Breast epithelium (tissue), 4 donors: Measurements from ENCODE around the gene MACROH2A1. TPM values are rescaled to one million over a fixed set of nuclear protein-coding genes. Genes with fewer than 3 reads are reported as not detected.
"Not testable (repeated sequence)": the region's sequence is repeated elsewhere in the genome, so short reads cannot be mapped to it uniquely, and the experiment has no call there.

Source experiments
- DNase-seq, 2 donors: peaks; one replicate each; pipeline ENCODE4 v3.0.0-alpha.2; 2019; ENCODE audit warnings: low spot score in 2 of 2
- H3K27ac ChIP-seq, 2 donors: fragments of 200-600 bp; sonication (generic) in 1 of 2; one replicate each; pipeline ENCODE4 v1.5.1; 2016 to 2019; ENCODE audit warnings: mild to moderate bottlenecking in 1 of 2
- H3K27me3 ChIP-seq, 2 donors: fragments of 200-600 bp; sonication (generic) in 1 of 2; one replicate each; pipeline versions ENCODE4 v1.5.1 to v1.6.0; 2017 to 2019; ENCODE audit warnings: control low read depth in 1 of 2, mild to moderate bottlenecking in 1 of 2
- H3K36me3 ChIP-seq: fragments of 200-600 bp; one replicate; pipeline ENCODE4 v1.5.1; 2019
- H3K4me1 ChIP-seq, 2 donors: fragments of 200-600 bp; sonication (generic); one replicate each; pipeline ENCODE4 v1.5.1; 2016 to 2019; ENCODE audit warnings: control low read depth in 1 of 2
- H3K4me3 ChIP-seq, 3 donors: fragments of 200-600 bp; sonication (generic); 1 replicate in 2 of 3; 2 replicates in 1 of 3; pipeline ENCODE4 v1.5.1; 2016 to 2019; ENCODE audit warnings: mild to moderate bottlenecking in 3 of 3, moderate library complexity in 2 of 3
- H3K9me3 ChIP-seq, 2 donors: fragments of 200-600 bp; sonication (generic) in 1 of 2; one replicate each; pipeline ENCODE4 v1.5.1; 2016 to 2019; ENCODE audit warnings: control low read depth in 1 of 2
- POLR2A ChIP-seq: fragments of 450-650 bp; IDR thresholded peaks from one replicate; pipeline ENCODE4 v1.6.1; 2016; ENCODE audit warnings: antibody characterized with exemption, mild to moderate bottlenecking, moderate library complexity
- POLR2AphosphoS5 ChIP-seq, 3 donors: sonication (generic); formaldehyde crosslinking; IDR thresholded peaks; one replicate each; pipeline ENCODE4 v1.6.1; 2017; ENCODE audit warnings: antibody characterized with exemption in 3 of 3
- intact Hi-C: fragments of 100-400 bp; cut with DNase I; formaldehyde crosslinking; loops from one replicate; pipeline ENCODE4 v1.15.1; 2023; ENCODE audit warnings: low total_unique reads
- total RNA-seq, 3 donors: library from RNA; depleted of rRNA; stranded (reverse); fragments of >200 nt; gene quantifications; one replicate each; pipeline ENCODE4 v1.1.0, GENCODE V29; 2016
- TF ChIP-seq, protein P1 (sequence below), 3 donors: fragments of 450-650 bp; IDR thresholded peaks; one replicate each; pipeline ENCODE4 v1.5.1; 2016 to 2017; ENCODE audit warnings: antibody characterized with exemption in 3 of 3, mild to moderate bottlenecking in 3 of 3, moderate library complexity in 3 of 3

Gene MACROH2A1
- total RNA-seq, 3 donors from 2014 or later, result 255 to 293 (median 272) TPM

- no peak overlapping the region for H3K27ac ChIP-seq
- DNase-seq, result no peak
- no peaks in the 10 kb centered on the region for H3K9me3 ChIP-seq
- TF ChIP-seq, protein P1, sequence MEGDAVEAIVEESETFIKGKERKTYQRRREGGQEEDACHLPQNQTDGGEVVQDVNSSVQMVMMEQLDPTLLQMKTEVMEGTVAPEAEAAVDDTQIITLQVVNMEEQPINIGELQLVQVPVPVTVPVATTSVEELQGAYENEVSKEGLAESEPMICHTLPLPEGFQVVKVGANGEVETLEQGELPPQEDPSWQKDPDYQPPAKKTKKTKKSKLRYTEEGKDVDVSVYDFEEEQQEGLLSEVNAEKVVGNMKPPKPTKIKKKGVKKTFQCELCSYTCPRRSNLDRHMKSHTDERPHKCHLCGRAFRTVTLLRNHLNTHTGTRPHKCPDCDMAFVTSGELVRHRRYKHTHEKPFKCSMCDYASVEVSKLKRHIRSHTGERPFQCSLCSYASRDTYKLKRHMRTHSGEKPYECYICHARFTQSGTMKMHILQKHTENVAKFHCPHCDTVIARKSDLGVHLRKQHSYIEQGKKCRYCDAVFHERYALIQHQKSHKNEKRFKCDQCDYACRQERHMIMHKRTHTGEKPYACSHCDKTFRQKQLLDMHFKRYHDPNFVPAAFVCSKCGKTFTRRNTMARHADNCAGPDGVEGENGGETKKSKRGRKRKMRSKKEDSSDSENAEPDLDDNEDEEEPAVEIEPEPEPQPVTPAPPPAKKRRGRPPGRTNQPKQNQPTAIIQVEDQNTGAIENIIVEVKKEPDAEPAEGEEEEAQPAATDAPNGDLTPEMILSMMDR (IDR thresholded peaks at IDR 0.05), result no peak
- TF ChIP-seq POLR2A, result no peak
- TF ChIP-seq POLR2AphosphoS5 (IDR thresholded peaks at IDR 0.05), result no peak
- intact Hi-C loops, result no loop called here
- no peaks in the 10 kb centered on the region for H3K4me1 ChIP-seq
- no peaks in the 10 kb centered on the region for H3K27me3 ChIP-seq
- H3K4me3 ChIP-seq, result no peak overlapping the region
- H3K36me3 ChIP-seq, result no peaks in the 10 kb centered on the region
These were observed 32.0 kb downstream of the MACROH2A1 start for GRCh38 chr5:135367076-135367475.

DNA sequence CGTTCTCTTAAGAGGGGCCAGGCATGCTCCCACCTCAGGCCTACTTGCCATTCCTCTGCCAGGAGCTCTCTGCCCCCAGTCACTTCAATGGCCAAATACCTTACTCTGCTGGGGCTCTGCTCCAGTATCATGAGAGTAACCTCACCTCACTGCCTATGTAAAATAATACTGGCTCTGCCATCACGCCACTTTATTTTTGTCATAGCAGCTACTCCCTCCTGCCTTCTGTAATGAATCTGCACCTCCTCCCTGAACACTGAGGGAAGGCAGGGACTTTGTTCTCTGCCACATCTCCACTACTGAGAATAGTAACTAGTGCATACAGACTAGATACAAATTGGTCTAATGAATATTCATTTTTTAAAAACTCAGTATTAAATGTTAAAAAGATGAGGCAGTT, 33.8 kb downstream of the MACROH2A1 start:
- DNase-seq, result no peak
- no peak overlapping the region for H3K27ac ChIP-seq
- TF ChIP-seq, protein P1 (IDR thresholded peaks at IDR 0.05), result no peak
- TF ChIP-seq POLR2AphosphoS5 (IDR thresholded peaks at IDR 0.05) (no peak), POLR2A (no peak)
- no peaks in the 10 kb centered on the region for H3K27me3 ChIP-seq
- no peaks in the 10 kb centered on the region for H3K9me3 ChIP-seq
- intact Hi-C loops, result no loop called here
- H3K36me3 ChIP-seq, result peaks cover 4% of the 10 kb centered on the region
- H3K4me3 ChIP-seq, result no peak overlapping the region
- no peaks in the 10 kb centered on the region for H3K4me1 ChIP-seq

DNA sequence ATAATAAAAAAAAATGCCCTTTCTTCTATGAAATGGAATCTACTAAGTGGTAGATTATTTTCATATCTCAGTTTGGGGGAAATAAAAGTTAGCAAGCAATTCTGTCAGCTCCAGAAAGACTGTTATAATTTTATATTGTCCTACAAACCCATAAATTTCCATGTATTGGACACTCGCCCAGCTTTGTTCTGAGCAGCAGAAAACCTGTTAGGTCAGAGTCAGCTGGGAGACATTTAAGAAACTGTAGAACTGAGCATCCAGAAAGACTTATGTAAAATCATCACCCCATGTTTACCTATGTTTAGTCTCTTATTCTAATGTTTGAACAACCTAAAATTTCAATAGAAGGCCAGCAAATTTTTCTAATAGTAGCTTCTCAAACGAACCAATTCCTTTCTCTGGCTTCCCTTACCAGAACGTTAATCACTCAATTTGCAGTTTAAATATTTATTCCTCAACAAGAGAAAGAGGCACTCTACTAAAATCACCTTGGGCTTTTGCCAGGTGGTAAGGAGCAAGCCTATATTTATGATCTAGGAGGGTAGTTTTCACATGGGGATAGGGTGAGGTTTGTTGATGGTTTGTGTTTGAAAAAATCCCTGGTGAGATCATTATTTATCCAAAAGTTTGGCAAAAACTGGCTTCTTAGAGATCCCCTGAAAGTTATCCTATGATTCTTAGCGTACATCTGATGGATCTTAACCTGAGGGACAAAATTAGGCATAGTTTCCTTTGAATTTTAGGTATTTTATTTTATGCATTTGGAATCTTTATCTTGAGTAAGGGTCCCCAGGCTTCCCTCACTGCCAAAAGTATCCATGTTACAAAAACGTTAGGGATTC, 34.4 kb downstream of the MACROH2A1 start:
- Histone ChIP-seq H3K4me3 (no peak overlapping the region), H3K27me3 (no peaks in the 10 kb centered on the region), H3K4me1 (no peaks in the 10 kb centered on the region), H3K27ac (peak overlapping the region in 1 of 2 donors; percentile 13), H3K9me3 (no peaks in the 10 kb centered on the region), H3K36me3 (peaks cover 4% of the 10 kb centered on the region)
- no peak for DNase-seq
- TF ChIP-seq, protein P1 (IDR thresholded peaks at IDR 0.05), result no peak
- no peak for TF ChIP-seq POLR2AphosphoS5 (IDR thresholded peaks at IDR 0.05)
- intact Hi-C loops, result no loop called here

DNA sequence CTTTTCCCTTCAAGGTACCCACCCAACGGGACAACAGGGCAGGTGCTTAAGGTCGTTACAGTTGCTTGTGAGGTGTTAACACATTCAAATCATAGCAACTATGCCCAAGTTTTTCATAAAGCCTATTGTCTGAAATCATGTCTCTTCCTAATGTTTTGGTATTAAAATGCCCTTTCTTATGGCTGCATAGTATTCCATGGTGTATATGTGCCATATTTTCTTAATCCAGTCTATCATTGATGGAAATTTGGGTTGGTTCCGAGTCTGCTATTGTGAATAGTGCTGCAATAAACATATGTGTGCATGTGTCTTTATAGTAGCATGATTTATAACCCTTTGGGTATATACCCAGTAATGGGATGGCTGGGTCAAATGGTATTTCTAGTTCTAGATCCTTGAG, 35.7 kb downstream of the MACROH2A1 start:
- H3K4me1 ChIP-seq, H3K27ac ChIP-seq, DNase-seq, H3K36me3 ChIP-seq, H3K4me3 ChIP-seq, H3K27me3 ChIP-seq, intact Hi-C loops, H3K9me3 ChIP-seq: not testable (repeated sequence)

DNA sequence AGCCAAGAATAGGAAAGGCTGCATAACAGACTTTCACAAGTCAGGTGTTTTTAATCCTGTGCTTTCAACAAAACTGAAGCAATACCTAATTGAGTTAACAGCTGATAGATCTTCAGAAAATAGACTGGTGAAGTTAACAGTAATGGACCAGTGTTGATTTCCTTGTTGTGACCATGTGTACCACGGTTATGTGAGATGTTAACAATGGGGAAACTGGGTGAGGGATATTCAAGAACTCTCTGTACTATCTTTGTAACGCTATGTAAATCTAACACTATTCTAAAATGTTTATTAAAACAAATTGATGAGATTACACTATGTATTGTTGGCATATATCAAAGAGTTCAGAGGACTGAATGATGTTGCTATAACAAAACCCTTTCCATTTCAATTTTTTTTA, 36.9 kb downstream of the MACROH2A1 start:
- DNase-seq, result no peak
- TF ChIP-seq, protein P1 (IDR thresholded peaks at IDR 0.05), result no peak
- TF ChIP-seq POLR2AphosphoS5 (IDR thresholded peaks at IDR 0.05) (no peak), POLR2A (no peak)
- peaks cover 4% of the 10 kb centered on the region for H3K36me3 ChIP-seq

More for the DNA sequence above, 36.9 kb downstream of the MACROH2A1 start:
- Histone ChIP-seq H3K27ac (no peak overlapping the region), H3K9me3 (no peaks in the 10 kb centered on the region), H3K27me3 (no peaks in the 10 kb centered on the region), H3K4me3 (no peak overlapping the region), H3K4me1 (no peaks in the 10 kb centered on the region)
- intact Hi-C loops, result no loop called here
